ENCODE results near the gene FHAD1.

DNA sequence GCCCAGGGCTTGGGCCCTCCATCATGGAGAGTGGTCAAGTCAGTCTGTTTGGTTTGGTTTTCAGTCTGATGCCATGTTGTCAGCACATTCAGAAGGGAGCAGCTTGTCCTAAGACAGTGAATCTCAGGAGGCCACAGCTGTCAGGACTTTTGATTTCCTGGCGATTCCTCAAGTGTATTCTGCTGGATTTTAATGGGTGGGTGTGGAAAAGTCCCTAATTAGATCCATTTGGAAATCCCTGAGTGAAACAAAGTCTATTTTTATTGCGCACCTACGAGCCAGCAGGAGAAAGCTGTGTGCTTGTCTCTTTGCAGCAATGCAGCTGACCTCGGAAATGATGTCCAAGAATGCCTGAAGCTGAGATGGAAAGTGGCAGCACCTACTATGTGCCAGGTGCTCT is 21.6 kb upstream of the FHAD1 start:
- TF ChIP-seq POLR2AphosphoS5 (IDR thresholded peaks at IDR 0.05; ENCODE audit: insufficient read depth, low read depth, low read length): no peak
- TF ChIP-seq, protein P1, sequence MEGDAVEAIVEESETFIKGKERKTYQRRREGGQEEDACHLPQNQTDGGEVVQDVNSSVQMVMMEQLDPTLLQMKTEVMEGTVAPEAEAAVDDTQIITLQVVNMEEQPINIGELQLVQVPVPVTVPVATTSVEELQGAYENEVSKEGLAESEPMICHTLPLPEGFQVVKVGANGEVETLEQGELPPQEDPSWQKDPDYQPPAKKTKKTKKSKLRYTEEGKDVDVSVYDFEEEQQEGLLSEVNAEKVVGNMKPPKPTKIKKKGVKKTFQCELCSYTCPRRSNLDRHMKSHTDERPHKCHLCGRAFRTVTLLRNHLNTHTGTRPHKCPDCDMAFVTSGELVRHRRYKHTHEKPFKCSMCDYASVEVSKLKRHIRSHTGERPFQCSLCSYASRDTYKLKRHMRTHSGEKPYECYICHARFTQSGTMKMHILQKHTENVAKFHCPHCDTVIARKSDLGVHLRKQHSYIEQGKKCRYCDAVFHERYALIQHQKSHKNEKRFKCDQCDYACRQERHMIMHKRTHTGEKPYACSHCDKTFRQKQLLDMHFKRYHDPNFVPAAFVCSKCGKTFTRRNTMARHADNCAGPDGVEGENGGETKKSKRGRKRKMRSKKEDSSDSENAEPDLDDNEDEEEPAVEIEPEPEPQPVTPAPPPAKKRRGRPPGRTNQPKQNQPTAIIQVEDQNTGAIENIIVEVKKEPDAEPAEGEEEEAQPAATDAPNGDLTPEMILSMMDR (IDR thresholded peaks at IDR 0.05; ENCODE audit: extremely low read depth in 1 of 2, insufficient read depth in 1 of 2, low read depth in 1 of 2, low read length in 2 of 2): no peak
- TF ChIP-seq, protein P2, sequence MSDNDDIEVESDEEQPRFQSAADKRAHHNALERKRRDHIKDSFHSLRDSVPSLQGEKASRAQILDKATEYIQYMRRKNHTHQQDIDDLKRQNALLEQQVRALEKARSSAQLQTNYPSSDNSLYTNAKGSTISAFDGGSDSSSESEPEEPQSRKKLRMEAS (IDR thresholded peaks at IDR 0.05; ENCODE audit: insufficient read depth, insufficient read length): no peak

All from endothelial cell of umbilical vein (primary cell).